ENCODE data around the gene IMMP2L. TPM values are rescaled to one million over a fixed set of nuclear protein-coding genes. Genes with fewer than 3 reads are reported as not detected.

Gene IMMP2L
- total and polyA plus RNA-seq, 4 donors: 9.2 to 34.7 (median 11.1) TPM

GRCh38 chr7:110835849-110836248 is 726.4 kb downstream of the IMMP2L start:
- no peak overlapping the region for H3K27ac ChIP-seq (ENCODE audit: low read depth in 1 of 2, low read length in 1 of 2)
- no peak for ATAC-seq (ENCODE audit: insufficient read depth, low FRiP score)
- no peak for DNase-seq
- no peak overlapping the region for H3K4me3 ChIP-seq
- no peaks in the 10 kb centered on the region for H3K9me3 ChIP-seq (ENCODE audit: control insufficient read depth in 4 of 4, insufficient read depth in 3 of 4, low read length in 3 of 4)
- no peak overlapping the region for H3K9ac ChIP-seq (ENCODE audit: insufficient read depth in 1 of 2, low read length in 2 of 2)
- H3K4me1 ChIP-seq (ENCODE audit: control insufficient read depth in 5 of 5, insufficient read depth in 5 of 5, low read length in 5 of 5): peaks cover 0 to 11% (median 5%) of the 10 kb centered on the region in 5 donors
- no peaks in the 10 kb centered on the region for H3K27me3 ChIP-seq (ENCODE audit: control insufficient read depth in 3 of 3, insufficient read depth in 3 of 3, low read length in 2 of 3)
- no peak for TF ChIP-seq CTCF (IDR thresholded peaks at IDR 0.05; ENCODE audit: control extremely low read depth, extremely low read depth)
- WGBS, 2 donors: 72 to 92% methylated on average over 1 of the region's 1 CpG
- H3K36me3 ChIP-seq (ENCODE audit: control insufficient read depth in 4 of 4, insufficient read depth in 4 of 4, low read length in 4 of 4): no peaks in the 10 kb centered on the region

- TF ChIP-seq CTCF (IDR thresholded peaks at IDR 0.05; ENCODE audit: control extremely low read depth, extremely low read depth): no peak
- Histone ChIP-seq H3K4me1 (ENCODE audit: control insufficient read depth in 5 of 5, insufficient read depth in 5 of 5, low read length in 5 of 5) (peaks cover 0 to 11% (median 5%) of the 10 kb centered on the region in 5 donors), H3K4me3 (no peak overlapping the region), H3K9ac (ENCODE audit: insufficient read depth in 1 of 2, low read length in 2 of 2) (no peak overlapping the region), H3K9me3 (ENCODE audit: control insufficient read depth in 4 of 4, insufficient read depth in 3 of 4, low read length in 3 of 4) (no peaks in the 10 kb centered on the region), H3K36me3 (ENCODE audit: control insufficient read depth in 4 of 4, insufficient read depth in 4 of 4, low read length in 4 of 4) (no peaks in the 10 kb centered on the region), H3K27ac (ENCODE audit: low read depth in 1 of 2, low read length in 1 of 2) (no peak overlapping the region), H3K27me3 (ENCODE audit: control insufficient read depth in 3 of 3, insufficient read depth in 3 of 3, low read length in 2 of 3) (no peaks in the 10 kb centered on the region)
- DNase-seq: no peak
- no peak for ATAC-seq (ENCODE audit: insufficient read depth, low FRiP score)
- 69 to 73% methylated on average over 1 of the region's 1 CpG for whole genome bisulfite sequencing, 2 donors
Measured at GRCh38 chr7:110835218-110835617, 727.1 kb downstream of the IMMP2L start.

- TF ChIP-seq CTCF (IDR thresholded peaks at IDR 0.05; ENCODE audit: control extremely low read depth, extremely low read depth): no peak
- WGBS, 2 donors: 58 to 77% methylated on average over 3 of the region's 3 CpGs
- H3K4me1 ChIP-seq (ENCODE audit: control insufficient read depth in 5 of 5, insufficient read depth in 5 of 5, low read length in 5 of 5): peaks cover 0 to 9% (median 0%) of the 10 kb centered on the region in 5 donors
- no peaks in the 10 kb centered on the region for H3K27me3 ChIP-seq (ENCODE audit: control insufficient read depth in 3 of 3, insufficient read depth in 3 of 3, low read length in 2 of 3)
- no peak overlapping the region for H3K27ac ChIP-seq (ENCODE audit: low read depth in 1 of 2, low read length in 1 of 2)
- H3K4me3 ChIP-seq: no peak overlapping the region
- H3K9me3 ChIP-seq (ENCODE audit: control insufficient read depth in 4 of 4, insufficient read depth in 3 of 4, low read length in 3 of 4): no peaks in the 10 kb centered on the region
- H3K36me3 ChIP-seq (ENCODE audit: control insufficient read depth in 4 of 4, insufficient read depth in 4 of 4, low read length in 4 of 4): no peaks in the 10 kb centered on the region
- ATAC-seq (ENCODE audit: insufficient read depth, low FRiP score) (no peak), DNase-seq (peak in 2 of 3 donors; percentile 14 to 33)
- no peak overlapping the region for H3K9ac ChIP-seq (ENCODE audit: insufficient read depth in 1 of 2, low read length in 2 of 2)
Measured at GRCh38 chr7:110831419-110831818, 730.9 kb downstream of the IMMP2L start.

GRCh38 chr7:110830778-110831177 is 731.5 kb downstream of the IMMP2L start:
- Histone ChIP-seq H3K9me3 (ENCODE audit: control insufficient read depth in 4 of 4, insufficient read depth in 3 of 4, low read length in 3 of 4) (no peaks in the 10 kb centered on the region), H3K9ac (ENCODE audit: insufficient read depth in 1 of 2, low read length in 2 of 2) (no peak overlapping the region), H3K27me3 (ENCODE audit: control insufficient read depth in 3 of 3, insufficient read depth in 3 of 3, low read length in 2 of 3) (no peaks in the 10 kb centered on the region), H3K4me3 (no peak overlapping the region), H3K4me1 (ENCODE audit: control insufficient read depth in 5 of 5, insufficient read depth in 5 of 5, low read length in 5 of 5) (peaks cover 0 to 9% (median 0%) of the 10 kb centered on the region in 5 donors), H3K36me3 (ENCODE audit: control insufficient read depth in 4 of 4, insufficient read depth in 4 of 4, low read length in 4 of 4) (no peaks in the 10 kb centered on the region), H3K27ac (ENCODE audit: low read depth in 1 of 2, low read length in 1 of 2) (no peak overlapping the region)
- DNase-seq (peak in 1 of 3 donors; percentile 38), ATAC-seq (ENCODE audit: insufficient read depth, low FRiP score) (no peak)
- 70 to 80% methylated on average over 5 of the region's 5 CpGs for WGBS, 2 donors
- TF ChIP-seq CTCF (IDR thresholded peaks at IDR 0.05; ENCODE audit: control extremely low read depth, extremely low read depth): no peak

Measured in lung (tissue), 12 donors.